HG02970 (cell line): Measurements from ENCODE around the gene DPP6.
"Not testable (repeated sequence)": the region's sequence is repeated elsewhere in the genome, so short reads cannot be mapped to it uniquely, and the experiment has no call there.

Experiments used
- ATAC-seq: cut with Tn5 transposase; IDR thresholded peaks from one replicate; pipeline ENCODE4 v1.9.1; 2021; ENCODE audit warnings: mild to moderate bottlenecking, moderate library complexity, moderate number of reproducible peaks; ENCODE audit not compliant: unreplicated experiment, low FRiP score

DPP6 gene

DNA sequence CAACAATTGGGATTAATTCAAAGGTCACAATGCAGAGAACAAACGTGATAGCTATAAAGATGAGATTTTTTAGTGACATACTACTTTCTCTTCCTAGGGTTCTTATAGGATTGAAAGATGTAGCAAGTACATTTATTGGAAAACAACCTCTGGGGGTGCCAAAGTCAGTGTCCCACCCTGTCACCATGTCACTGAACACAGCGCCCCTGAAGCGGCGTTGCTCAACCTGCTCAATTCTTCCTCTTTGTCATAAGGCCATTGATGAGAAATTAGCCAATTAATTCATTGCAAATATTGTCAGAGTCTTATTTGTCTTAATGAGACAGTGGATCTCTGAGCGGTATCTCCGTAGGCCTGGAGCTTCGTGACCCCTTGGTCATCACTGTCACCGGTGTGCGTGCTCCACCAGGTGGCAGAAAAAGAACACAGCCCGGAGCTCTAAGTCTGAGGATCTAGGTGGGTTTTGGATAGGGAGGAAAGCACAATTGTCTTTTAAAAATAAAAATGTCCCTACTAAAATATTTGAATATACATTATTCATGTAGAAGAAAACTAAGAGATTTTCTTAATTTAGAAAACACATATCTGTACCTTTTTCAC, 588.2 kb downstream of the DPP6 start:
- ATAC-seq, result no peak

DNA sequence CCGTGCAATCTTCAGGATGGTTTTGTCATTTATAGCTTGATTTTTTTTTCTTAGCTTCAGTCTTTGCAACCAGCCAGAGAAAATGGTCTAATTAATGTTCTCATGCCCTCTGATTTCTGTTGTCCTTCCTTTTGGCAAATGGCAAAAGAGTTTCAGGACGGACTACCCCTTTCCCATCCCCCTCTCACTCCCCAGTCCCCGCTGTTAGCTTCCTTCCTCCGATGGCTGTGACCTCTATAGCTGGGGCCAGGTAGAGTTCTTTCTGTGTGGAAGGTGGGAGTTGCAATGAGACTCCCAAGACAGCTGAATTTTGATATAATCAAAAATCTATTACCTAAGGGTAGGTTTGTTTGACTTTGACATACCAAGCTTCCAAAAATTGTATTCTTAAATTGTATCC, 588.7 kb downstream of the DPP6 start:
- ATAC-seq, result no peak

DNA sequence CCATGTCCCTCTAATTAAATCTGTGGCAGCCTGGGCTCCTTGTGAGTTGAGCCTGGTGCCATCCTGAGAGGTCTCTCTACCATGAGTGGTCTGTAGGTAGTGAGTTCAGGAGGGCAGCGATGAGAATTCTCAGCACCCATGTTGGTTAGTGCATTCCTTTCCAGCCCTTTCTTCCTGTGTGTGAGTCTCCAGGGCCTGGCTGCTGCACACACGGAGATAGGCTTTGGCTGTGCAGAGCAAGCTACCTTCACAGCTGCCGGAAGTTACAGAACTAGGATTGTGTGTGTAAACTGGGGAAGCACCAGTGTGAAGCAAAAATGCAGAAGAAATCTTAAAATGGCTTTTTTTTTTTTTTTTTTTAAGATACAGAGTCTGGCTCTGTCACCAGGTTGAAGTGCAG, 592.2 kb downstream of the DPP6 start:
- ATAC-seq, result no peak

DNA sequence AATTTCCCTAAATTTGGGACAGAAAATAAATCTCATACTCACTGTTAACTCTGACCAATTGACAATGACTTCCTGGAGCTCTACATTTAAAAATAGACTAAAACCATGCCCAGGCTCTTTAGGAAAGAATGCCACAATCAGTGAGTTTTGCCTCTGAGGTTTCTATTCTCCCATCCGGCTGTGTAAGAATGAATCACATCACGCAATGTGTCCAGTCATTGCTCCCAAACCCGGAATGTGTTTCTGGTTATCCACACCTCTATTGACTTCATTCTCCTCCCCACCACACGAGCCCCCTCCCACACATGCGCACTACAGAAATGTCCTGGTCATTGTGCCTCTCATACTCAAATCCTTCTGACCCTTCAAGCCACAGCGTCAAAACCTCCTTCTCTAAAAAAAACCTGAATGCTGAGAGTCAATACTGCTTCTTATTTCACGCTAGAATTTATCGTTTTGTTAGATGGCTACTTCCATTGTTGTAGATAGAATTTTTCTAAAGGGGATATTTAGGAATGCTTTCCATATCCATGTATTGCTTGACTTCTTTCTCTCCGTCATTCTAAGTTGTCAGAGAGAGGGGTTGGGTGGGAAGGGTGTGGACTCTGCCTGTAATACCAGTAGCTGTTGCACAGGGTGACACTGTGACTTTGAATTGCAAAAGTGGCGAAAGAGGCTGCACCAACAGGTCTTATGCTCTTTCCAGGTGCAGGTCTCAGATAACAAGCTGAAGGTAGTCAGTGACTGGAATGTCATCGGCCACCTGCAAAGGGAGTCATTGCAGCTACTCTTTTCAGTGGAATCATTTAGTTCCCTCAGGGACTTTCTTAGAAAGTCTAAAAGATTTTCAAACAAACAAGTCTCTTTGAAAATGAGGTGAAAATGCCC, 594.2 kb downstream of the DPP6 start:
- no peak for ATAC-seq

DNA sequence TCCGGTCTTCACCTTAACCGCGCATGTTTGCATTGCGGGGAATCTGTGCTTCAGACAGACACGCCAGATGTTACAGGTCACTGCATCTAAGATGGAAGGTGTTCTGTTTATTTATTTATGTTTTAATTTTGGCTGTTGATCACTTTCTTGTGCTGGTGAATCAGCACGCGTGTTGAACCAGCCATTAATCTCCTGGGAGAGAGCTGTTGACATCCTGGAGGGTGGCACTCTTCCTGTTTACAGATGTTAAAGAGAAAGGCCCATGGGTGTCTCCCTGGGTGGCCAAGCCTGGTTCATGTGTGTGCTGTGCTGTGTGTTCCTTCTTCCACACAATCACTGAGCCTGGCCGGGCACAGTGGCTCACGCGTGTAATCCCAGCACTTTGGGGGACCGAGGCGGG, 595.4 kb downstream of the DPP6 start:
- no peak for ATAC-seq

DNA sequence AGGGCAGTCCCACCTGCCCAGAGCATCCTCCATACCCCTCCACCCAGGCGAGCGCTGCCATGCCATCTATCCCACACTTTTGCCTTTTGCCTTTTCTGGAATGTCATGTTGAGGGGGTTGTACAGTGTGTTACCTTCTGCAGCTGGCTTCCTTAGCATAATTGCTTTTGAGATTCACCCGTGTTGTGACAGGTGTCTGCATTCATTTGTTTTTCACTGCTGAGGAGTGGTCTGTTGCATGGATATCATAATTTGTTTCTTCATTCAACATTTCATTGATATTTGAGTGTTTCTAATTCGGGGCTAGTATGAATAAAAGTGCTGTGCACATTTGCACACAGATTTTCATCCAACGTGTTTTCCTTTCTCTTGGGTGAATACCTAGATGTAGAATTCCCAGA, 596.8 kb downstream of the DPP6 start:
- ATAC-seq, result no peak

DNA sequence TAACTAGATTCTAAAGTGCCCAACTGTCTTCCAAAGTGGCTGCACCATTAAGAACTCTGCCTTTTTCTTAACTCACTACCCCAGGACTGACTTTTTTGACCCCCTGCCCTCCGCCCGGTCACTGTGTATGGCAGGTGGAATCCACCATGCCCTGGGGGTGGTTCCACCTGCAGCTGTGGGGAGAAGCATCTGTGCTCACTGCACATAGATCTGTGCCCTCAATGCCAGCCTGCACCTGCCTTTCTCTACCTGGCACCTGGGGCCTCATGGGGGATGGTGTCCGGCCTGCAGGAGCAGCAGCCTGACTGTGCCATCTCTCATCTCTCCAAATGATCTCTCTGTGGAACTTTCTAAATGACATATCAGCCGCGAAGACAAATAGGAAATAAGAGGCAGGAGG, 597.2 kb downstream of the DPP6 start:
- ATAC-seq, result no peak

DNA sequence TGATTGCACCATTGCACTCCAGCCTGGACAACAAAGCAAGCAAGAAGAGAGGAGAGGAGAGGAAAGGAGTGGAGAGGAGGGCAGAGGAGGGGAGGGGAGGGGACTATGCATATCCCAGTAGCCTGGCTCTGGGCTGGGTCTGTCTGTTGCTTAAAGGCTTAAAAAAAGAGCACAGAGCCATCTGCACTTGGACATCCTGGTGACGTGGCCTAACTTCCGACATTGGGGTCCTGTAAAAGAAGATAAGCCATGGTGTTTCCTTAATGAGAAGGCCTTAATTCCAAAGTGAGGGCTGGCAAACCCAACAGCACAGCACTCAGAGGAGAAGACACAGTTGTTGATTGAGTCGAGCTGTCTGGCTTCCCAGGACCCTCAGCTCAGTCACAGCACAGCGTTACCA, 598.1 kb downstream of the DPP6 start:
- no peak for ATAC-seq

DNA sequence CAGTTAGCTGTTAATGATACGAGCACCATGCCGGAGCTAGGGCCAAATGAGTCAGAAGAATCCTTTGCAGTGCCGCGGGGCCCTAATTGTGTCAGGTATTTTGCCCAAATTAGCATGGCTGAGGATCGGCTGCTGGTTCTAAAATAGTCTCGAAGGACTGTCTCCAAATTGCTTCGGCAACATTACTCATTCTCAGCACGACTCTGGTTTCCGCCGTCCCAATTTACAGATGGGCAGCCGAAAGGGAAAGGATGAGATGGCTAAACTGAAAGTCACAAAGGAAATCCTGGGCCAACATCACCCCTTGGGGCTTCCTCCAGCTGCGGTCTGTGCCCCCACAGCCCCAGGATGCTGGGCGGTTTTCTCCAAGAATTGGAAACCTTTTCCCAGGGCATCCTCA, 599.3 kb downstream of the DPP6 start:
- ATAC-seq, result no peak

DNA sequence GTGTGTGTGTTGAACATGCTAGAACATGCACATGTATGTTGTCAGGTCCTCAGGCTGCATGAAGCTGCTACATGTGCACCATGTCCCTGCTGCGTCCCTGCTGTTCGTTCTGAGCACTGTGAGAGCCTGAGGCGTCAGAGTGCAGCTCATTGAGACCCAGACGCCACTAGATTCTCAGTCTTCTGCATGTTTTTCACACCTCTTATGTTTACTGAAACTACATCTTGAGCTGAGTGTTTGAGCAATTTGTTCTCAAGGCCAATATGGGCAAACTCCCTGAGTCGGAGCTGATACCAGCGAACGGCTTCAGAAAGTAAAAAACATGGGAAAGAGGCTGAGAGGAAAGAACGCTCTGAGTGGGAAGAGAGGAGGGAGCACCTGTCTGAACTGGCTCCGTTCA, 600.4 kb downstream of the DPP6 start:
- no peak for ATAC-seq

DNA sequence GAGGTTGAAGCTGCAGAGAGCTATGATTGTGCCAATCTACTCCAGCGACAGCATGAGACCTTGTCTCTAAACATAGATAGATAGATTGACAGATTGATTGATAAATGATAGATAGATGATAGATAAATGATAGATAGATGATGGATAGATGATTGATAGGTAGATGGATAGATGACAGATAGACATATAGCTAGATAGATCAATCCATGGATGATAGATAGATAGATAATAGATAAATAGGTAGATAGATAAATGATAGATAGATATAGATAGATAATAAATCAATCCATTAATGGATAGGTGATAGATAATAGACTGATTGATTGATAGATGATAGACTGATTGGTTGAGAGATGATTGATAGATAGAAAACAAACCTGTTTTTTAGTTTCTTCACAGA, 601.1 kb downstream of the DPP6 start:
- ATAC-seq, result no peak

DNA sequence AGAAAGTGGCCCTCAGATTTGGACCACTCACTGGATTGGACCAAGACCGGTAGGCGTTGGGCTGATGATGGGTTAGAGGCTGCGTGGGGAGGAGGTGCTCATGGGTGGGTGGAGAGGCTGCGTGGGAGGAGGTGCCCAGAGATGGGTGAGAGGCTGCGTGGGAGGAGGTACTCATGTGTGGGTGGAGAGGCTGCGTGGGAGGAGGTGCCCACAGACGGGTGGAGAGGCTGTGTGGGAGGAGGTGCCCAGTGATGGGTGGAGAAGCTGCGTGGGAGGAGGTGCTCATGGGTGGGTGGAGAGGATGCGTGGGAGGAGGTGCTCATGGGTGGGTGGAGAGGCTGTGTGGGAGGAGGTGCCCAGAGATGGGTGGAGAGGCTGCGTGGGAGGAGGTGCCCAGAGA, 604.4 kb downstream of the DPP6 start:
- ATAC-seq, result no peak

DNA sequence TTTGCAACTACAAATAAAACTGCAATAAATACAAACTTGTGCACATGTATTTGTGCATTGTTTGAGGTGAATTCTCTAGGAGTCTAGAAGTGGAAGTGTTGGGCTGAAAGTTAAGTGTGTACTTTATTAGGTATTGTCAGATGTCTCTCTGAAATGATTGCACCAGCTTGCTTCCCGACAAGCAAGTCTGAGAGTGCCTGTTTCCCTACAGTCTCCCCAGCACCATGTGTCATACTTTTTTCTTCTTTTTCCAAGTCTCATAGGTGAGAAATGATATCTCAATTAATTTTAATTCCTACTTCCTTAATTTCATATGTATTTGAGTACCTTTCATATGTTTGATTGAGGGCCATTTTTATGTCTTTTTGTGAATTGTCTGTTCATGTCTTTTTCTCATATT, 614.6 kb downstream of the DPP6 start:
- ATAC-seq, result no peak

DNA sequence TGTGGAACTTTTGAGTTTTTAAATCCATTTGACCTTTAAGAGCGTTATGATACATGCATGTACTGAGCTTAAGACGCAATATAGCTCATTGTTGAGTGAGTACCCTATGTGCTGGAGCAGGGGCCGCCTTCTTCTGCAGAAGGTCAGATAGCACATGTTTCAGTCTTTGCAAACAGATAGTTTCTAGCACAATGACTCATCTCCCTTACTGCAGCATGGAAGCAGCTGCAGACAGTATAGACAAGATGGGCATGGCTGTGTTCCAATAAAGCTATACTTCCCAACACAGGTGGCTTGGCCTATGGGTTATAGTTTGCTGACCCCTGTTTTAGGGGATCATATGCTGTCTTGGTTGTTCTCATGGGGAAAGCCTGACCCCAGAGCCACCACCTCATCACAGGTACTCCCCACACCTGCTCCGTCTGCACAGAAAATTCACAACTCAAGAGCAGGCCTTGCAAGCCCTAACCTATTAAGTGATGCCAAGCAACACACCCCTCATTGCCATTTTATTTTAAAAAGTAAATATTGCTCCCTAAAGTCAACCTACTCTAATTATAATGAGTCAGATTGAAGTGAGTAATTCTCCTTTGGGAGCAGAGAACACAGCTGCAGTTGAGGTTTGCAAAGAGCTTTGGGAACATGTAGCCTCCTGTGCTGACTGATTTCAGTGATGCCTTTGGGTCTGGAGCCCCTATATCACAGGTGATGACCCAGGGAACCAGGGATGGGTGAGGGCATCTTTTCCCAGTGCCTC, 620.6 kb downstream of the DPP6 start:
- ATAC-seq, result no peak

DNA sequence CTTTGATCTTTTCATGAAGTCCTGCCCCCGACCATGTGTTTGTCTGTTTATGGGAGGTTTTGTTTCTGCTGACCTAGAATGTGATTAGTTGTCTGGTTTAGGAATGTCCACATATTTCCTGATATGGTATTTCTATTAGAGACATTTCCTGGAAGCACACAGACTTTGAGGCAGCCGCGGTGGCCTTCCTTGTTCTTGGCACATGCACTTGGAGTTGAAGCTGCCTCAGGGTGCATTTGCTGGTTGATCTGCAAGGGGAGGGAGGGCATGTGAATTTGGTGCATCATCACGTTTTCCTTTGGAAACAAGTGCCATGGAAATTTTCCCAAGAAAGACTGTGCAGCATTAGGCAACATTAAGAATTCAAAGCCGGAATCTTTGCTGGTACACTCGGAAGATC, 622.0 kb downstream of the DPP6 start:
- no peak for ATAC-seq

DNA sequence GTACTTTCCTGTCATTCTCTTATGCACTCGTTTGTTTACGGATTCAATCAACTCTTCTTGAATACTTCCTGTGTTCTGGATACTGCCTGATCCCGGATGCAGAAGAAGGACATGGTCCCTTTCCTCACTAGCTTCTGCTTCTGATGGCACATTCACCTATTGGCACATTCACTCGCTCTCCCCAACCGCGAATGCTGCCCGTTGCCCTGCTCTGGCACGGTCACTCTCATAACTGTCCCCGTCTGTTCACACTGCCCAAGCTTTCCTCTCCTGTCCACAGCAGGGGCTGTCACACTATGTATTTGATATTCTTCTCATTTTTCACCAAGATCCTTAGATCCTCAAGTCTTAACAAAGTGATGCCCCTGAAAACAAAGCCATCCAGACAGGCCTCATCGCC, 623.4 kb downstream of the DPP6 start:
- no peak for ATAC-seq

DNA sequence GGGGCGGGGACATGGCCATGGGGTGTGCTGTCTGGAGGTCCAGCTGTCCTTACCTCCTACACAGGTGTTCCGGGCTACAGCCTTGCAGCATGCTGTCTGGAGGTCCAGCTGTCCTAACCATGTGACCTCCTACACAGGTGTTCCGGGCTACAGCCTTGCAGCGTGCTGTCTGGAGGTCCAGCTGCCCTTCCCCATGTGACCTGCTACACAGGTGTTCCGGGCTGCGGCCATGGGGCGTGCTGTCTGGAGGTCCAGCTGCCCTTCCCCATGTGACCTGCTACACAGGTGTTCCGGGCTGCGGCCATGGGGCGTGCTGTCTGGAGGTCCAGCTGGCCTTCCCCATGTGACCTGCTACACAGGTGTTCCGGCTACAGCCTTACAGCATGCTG, 623.8 kb downstream of the DPP6 start:
- ATAC-seq, result not testable (repeated sequence)

DNA sequence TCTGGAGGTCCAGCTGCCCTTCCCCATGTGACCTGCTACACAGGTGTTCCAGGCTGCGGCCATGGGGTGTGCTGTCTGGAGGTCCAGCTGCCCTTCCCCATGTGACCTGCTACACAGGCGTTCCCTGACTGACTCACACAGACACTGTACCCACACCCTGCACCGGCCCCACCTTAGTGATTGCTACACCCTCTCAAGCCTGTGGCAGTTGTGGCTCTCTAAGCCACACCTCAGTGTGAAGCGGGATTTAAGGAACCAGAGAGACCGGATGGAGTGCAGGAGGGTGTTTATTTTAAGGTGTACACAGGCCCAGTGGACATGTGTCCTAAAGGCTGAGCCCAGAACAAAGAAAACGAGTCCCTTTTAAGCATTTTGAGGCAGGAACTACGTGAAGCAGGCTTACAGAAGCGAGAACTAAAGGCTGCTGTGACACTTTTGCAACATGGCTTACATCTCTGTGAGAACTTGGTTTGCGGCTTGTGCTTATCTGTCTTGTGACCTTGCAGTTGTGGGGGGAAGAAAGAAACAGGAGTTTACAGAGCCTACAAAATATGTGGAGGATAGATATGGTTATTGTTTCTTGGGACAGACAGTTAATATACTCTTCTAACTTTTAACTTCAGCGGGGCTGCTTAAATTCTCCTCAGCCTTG, 624.4 kb downstream of the DPP6 start:
- no peak for ATAC-seq

DNA sequence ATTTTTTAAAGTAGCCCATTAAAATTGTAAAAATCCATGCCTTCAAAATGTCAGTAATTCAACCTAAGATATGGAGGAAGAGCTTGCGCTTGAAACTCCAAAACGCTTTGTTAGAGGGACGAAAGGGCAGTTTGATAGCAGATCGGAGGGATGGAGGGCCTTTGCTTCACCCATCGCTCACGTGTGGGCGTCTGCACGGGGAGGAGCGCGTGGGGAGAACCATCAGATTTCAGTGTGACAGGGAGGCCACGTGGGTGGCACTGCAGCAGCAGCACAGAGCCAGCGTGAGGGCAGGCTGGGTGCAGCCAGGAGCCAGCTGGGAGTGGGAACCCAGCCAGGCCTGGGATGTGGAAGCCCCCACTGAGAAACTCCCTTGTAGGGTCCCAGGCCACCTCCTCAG, 625.3 kb downstream of the DPP6 start:
- no peak for ATAC-seq

DNA sequence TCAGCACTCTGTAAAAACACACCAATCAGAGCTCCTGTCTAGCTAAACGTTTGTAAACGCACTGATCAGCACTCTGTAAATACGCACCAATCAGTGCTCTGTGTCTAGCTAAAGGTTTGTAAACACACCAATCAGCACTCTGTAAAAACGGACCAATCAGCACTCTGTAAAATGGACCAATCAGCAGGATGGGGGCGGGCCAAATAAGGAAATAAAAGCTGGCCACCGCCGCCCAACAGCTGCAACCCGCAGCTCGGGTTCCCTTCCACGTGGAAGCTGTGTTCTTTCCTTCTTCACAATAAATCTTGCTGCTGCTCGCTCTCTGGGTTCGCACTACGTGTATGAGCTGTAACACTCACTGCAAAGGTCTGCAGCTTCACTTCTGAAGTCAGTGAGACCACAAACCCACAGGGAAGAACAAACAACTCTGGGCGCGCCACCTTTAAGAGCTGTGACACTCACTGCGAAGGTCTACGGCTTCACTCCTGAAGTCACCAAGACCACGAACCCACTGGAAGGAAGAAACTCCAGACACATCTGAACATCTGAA, 625.9 kb downstream of the DPP6 start:
- not testable (repeated sequence) for ATAC-seq
